HepG2 (cell line): ENCODE measurements around the gene ULBP1. TPM values are rescaled to one million over a fixed set of nuclear protein-coding genes. Genes with fewer than 3 reads are reported as not detected.

Experiments used
- ATAC-seq: fragments of 200-7000 bp; cut with Tn5 transposase; 3 replicates; pipeline ENCODE4 v1.9.1; 2020; ENCODE audit warnings: mild to moderate bottlenecking, moderate library complexity
- BruUV-seq: library from RNA; stranded (reverse); fragments of 400-500 nt; replicated peaks from 2 replicates; lab custom pipeline; 2021; lab: Mats Ljungman, UMichigan
- CTCF ChIA-PET: fragments of 300-600 bp; formaldehyde crosslinking; extraction: SDS; loops from one replicate; lab custom pipeline; 2021; ENCODE audit warnings: low total read pairs, inconsistent platforms, low intra/inter-chr PET ratio; lab: Yijun Ruan, JAX
- POLR2A ChIA-PET: fragments of 350-600 bp; sonication (Branson Sonifier 250); formaldehyde crosslinking; loops from one replicate; lab custom pipeline; 2020; ENCODE audit warnings: antibody characterized with exemption, inconsistent platforms; lab: Yijun Ruan, JAX
- DNase-seq: peaks from one replicate; pipeline ENCODE4 v3.0.0-alpha.2; 2015; ENCODE audit warnings: low spot score
- FAIRE-seq: peaks from 3 replicates; lab custom pipeline; 2011; peaks lifted over from hg19 to GRCh38; lab: Jason Lieb, UNC
- H2AFZ ChIP-seq: one replicate; pipeline ENCODE4 v1.6.1; 2011; ENCODE audit warnings: low read length, inconsistent platforms
- H3K27ac ChIP-seq: fragments of 300-600 bp; 3 replicates; pipeline ENCODE4 v1.8.0; 2011; ENCODE audit warnings: mixed run types, mild to moderate bottlenecking, mixed read lengths, low read length, inconsistent platforms; ENCODE audit not compliant: insufficient read depth; ENCODE audit errors: extremely low read length
- H3K27me3 ChIP-seq, 2 experiments: fragments of 200-600 bp in 1 of 2; 2 replicates in 1 of 2; 3 replicates in 1 of 2; pipeline versions ENCODE4 v1.6.0 to v1.8.0; 2011; ENCODE audit warnings: low read length in 2 of 2, mild to moderate bottlenecking in 2 of 2, moderate library complexity in 2 of 2, inconsistent platforms in 1 of 2; ENCODE audit not compliant: insufficient read depth in 2 of 2, control insufficient read depth in 1 of 2
- H3K36me3 ChIP-seq, 2 experiments: fragments of 200-600 bp in 1 of 2; replicated peaks in 1 of 2; 2 replicates in 1 of 2; 3 replicates in 1 of 2; pipeline versions ENCODE4 v1.5.1 to v1.8.0; 2011; ENCODE audit warnings: low read length in 2 of 2, inconsistent platforms in 1 of 2; ENCODE audit not compliant: insufficient read depth in 2 of 2, control insufficient read depth in 1 of 2
- H3K4me1 ChIP-seq: 2 replicates; pipeline ENCODE4 v1.5.1; 2012; ENCODE audit warnings: low read length, inconsistent platforms; ENCODE audit not compliant: insufficient read depth
- H3K4me2 ChIP-seq: 2 replicates; pipeline ENCODE4 v1.6.0; 2011; ENCODE audit warnings: low read depth, low read length, inconsistent platforms
- H3K4me3 ChIP-seq, 3 experiments: fragments of 200-600 bp in 1 of 3; sonication (generic), shearing (Covaris generic) in 1 of 3; replicated peaks in 1 of 3; 2 replicates each; pipeline ENCODE4 v1.5.1; 2011 to 2016; ENCODE audit warnings: low read length in 3 of 3, inconsistent platforms in 2 of 3, low read depth in 2 of 3, mild to moderate bottlenecking in 2 of 3, control low read depth in 1 of 3, mixed read lengths in 1 of 3; ENCODE audit not compliant: insufficient read depth in 1 of 3
- H3K79me2 ChIP-seq: one replicate; pipeline ENCODE4 v1.6.1; 2011; ENCODE audit warnings: low read length, inconsistent platforms; ENCODE audit not compliant: insufficient read depth
- H3K9ac ChIP-seq: 2 replicates; pipeline ENCODE4 v1.6.0; 2011; ENCODE audit warnings: mild to moderate bottlenecking, low read depth, low read length, inconsistent platforms; ENCODE audit not compliant: insufficient read depth
- H3K9me3 ChIP-seq: 2 replicates; pipeline ENCODE4 v1.5.1; 2012; ENCODE audit warnings: mild to moderate bottlenecking, low read length
- H4K20me1 ChIP-seq: 2 replicates; pipeline ENCODE4 v1.6.0; 2011; ENCODE audit warnings: inconsistent platforms, mild to moderate bottlenecking, low read length, moderate library complexity; ENCODE audit not compliant: insufficient read depth
- CBX2 ChIP-seq, 2 experiments: fragments of 200-600 bp in 1 of 2; sonication (generic); formaldehyde crosslinking in 1 of 2; IDR thresholded peaks; 2 replicates each; pipeline versions ENCODE4 v1.7.0 to v1.8.1; 2018 to 2022; ENCODE audit warnings: low read depth in 2 of 2, low read length in 1 of 2, mild to moderate bottlenecking in 1 of 2, missing genetic modification reagents in 1 of 2
- EZH2 ChIP-seq: conservative IDR thresholded peaks from 2 replicates; pipeline ENCODE4 v1.6.1; 2012; ENCODE audit warnings: mild to moderate bottlenecking, low read depth, low read length, moderate library complexity
- GABPA ChIP-seq, 2 experiments: IDR thresholded peaks; 2 replicates each; pipeline ENCODE4 v1.6.1; 2011 to 2016; ENCODE audit warnings: low read depth in 2 of 2, low read length in 1 of 2, missing biosample characterization in 1 of 2, missing genetic modification characterization in 1 of 2
- SRF ChIP-seq: IDR thresholded peaks from 2 replicates; pipeline ENCODE4 v1.6.1; 2011; ENCODE audit warnings: mild to moderate bottlenecking, low read depth, low read length, moderate library complexity
- WGBS: methylation state at CpG from one replicate; pipeline ENCODE4 v1.1.6; 2017; ENCODE audit warnings: low lambda C conversion rate; 5-methylcytosine and 5-hydroxymethylcytosine counted together
- in situ Hi-C: cut with HindIII; loops from 2 replicates; pipeline ENCODE4 v1.10.0; 2017; ENCODE audit warnings: low pct_unique_long_range_greater_than_20kb; ENCODE audit not compliant: extremely low pct_ligation_motif_present
- intact Hi-C: fragments of 100-400 bp; cut with micrococcal nuclease; formaldehyde crosslinking; loops from one replicate; pipeline ENCODE4 v1.10.0; 2022; ENCODE audit not compliant: unreplicated experiment
- polyA plus RNA-seq, 8 experiments: library from polyadenylated mRNA; depleted of rRNA in 3 of 8; stranded (reverse) in 7 of 8; unstranded in 1 of 8; fragments of >200 nt; fragmentation: Illumina TruSeq in 4 of 8; extraction: Trizol in 4 of 8; gene quantifications; 2 replicates each; pipeline versions ENCODE4 v1.2.1 to v1.2.3, GENCODE V29; 2011 to 2016; ENCODE audit warnings: low read depth in 4 of 8, missing spikeins in 1 of 8, mixed read lengths in 1 of 8; ENCODE audit not compliant: insufficient read depth in 1 of 8
- total RNA-seq, 5 experiments: library from RNA; depleted of rRNA; stranded (reverse); fragments of >200 nt; fragmentation: Illumina TruSeq; extraction: Trizol; gene quantifications; 2 replicates each; pipeline ENCODE4 v1.2.3, GENCODE V29; 2016; ENCODE audit warnings: low read depth in 1 of 5

ULBP1 gene
- total and polyA plus RNA-seq, 2 of the 13 experiments (the other 11 are each of a cell fraction or from before 2014, with no cell fraction given), result 0.04 to 0.09 TPM

DNA sequence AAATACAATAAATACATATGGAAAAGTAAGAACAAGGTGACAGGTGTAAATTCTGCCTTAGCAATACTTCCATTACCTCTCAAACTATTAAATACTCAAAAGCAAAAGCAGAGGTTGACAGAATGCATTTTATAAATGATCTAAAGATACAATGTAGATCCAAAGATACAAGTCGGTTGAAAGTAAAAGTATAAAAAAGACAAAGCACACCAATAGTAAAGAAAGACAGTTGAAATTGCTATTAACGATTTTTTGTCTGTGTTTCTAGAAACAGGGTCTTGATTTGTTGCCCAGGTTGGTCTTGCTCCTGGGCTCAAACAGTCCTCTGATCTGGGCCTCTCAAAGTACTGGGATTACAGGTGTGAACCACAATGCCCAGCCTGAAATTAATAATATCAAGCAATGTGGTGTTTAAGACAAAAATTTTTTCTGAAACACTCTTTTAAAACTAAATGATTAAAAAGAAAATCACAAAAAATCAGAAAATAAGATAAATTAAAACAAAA is 23.9 kb downstream of the ULBP1 start:
- FAIRE-seq (no peak), DNase-seq (no peak), ATAC-seq (no peak)
- no peaks in the 10 kb centered on the region for H3K79me2 ChIP-seq
- POLR2A ChIA-PET, result no interaction called here
- 0 out of 2 replicates have a peak, but pooled peaks cover 14% of the 10 kb centered on the region for H3K4me1 ChIP-seq
- no peak overlapping the region for H3K9ac ChIP-seq
- no peaks in the 10 kb centered on the region for H3K36me3 ChIP-seq
- no peaks in the 10 kb centered on the region for H3K9me3 ChIP-seq
- CTCF ChIA-PET, result no interaction called here
- H3K4me3 ChIP-seq, result no peak overlapping the region
- WGBS, result 0% methylated on average over 2 of the region's 2 CpGs
- no peak overlapping the region for H3K27ac ChIP-seq
- in situ Hi-C loops (no loop called here), intact Hi-C loops (no loop called here)
- H4K20me1 ChIP-seq, result no peaks in the 10 kb centered on the region
- H3K27me3 ChIP-seq, result peaks cover 21 to 87% of the 10 kb centered on the region in 2 experiments
- BruUV-seq, result no TSS peak
- no peak overlapping the region for H2AFZ ChIP-seq
- no peak for TF ChIP-seq GABPA (IDR thresholded peaks at IDR 0.05; ENCODE audit: low read depth, low read length)
- TF ChIP-seq GABPA (CRISPR knock-in tag; IDR thresholded peaks at IDR 0.05; ENCODE audit: low read depth), result no peak
- peak; percentile 66; the same call in 1 of the 2 replicates for TF ChIP-seq CBX2 (IDR thresholded peaks at IDR 0.05; ENCODE audit: low read depth, low read length)
- no peak for TF ChIP-seq CBX2 (CRISPR knock-in tag; IDR thresholded peaks at IDR 0.05; ENCODE audit: low read depth)
- H3K4me2 ChIP-seq, result no peak overlapping the region

DNA sequence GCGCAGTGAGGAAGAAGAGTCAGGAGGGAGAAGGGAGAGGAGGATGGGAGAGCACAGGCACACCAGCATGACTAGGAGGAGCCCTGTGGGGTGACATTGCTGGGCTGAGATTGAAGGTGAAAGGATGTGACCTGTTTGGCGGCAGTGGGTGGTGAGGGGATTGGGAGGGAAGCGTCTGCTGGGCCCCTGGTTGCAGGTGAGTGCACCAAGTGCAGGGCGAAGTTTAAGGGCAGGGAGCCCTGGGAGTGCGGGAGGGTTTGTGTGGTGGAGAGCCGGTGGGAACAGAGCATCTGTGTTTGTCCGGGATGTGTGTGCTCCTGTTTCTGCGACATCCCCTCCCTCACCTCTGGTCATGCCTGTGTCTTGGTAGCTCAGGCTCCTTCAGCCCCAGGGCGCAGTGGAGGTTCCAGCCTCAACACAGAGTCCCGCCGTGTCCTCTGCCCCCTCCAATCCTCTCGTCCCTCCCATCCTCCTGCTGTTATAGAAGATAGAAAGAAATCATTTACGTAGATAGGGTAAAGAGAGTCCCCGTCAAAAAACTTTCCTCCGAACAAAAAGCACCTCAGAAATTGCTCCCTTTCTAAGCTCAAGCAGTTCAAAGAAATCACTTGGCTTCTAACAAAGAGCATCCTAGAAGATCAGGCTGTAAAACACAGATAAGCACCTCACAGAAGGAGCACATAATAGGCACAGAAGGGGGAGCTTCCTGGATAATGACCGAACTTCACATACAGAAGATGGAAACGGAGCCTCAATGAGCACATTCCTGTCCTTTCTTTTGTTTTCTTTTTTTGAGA is 25.0 kb downstream of the ULBP1 start:
- 30% methylated on average over 17 of the region's 17 CpGs for WGBS
- no peaks in the 10 kb centered on the region for H3K79me2 ChIP-seq
- peaks cover 21 to 86% of the 10 kb centered on the region in 2 experiments for H3K27me3 ChIP-seq
- no TSS peak for BruUV-seq
- ChIA-PET POLR2A (no interaction called here), CTCF (no interaction called here)
- H3K4me3 ChIP-seq, result no peak overlapping the region
- intact Hi-C loops, result no loop called here
- FAIRE-seq (no peak), ATAC-seq (no peak), DNase-seq (no peak)
- no peak overlapping the region for H3K27ac ChIP-seq
- no peaks in the 10 kb centered on the region for H3K9me3 ChIP-seq
- no peak for TF ChIP-seq SRF
- TF ChIP-seq EZH2, result 0 out of 2 replicates have a peak, but pooled peaks have one; percentile 38
- H3K4me1 ChIP-seq, result 0 out of 2 replicates have a peak, but pooled peaks cover 14% of the 10 kb centered on the region
- H3K4me2 ChIP-seq, result no peak overlapping the region
- H4K20me1 ChIP-seq, result no peaks in the 10 kb centered on the region
- no peak overlapping the region for H3K9ac ChIP-seq
- H3K36me3 ChIP-seq, result no peaks in the 10 kb centered on the region
- in situ Hi-C loops, result no loop called here
- no peak overlapping the region for H2AFZ ChIP-seq
